Measurements from ENCODE around the gene LMAN2L. TPM values are rescaled to one million over a fixed set of nuclear protein-coding genes. Genes with fewer than 3 reads are reported as not detected.

LMAN2L gene
- total and polyA plus RNA-seq, 4 donors, result 6.4 to 15.1 (median 12.3) TPM

GRCh38 chr2:96747061-96747617 is 7.3 kb upstream of the LMAN2L start (continued):
- TF ChIP-seq HNF4G (IDR thresholded peaks at IDR 0.05) (no peak), GABPA (IDR thresholded peaks at IDR 0.05 in 1 of 2, conservative IDR thresholded peaks at IDR 0.05 in 1 of 2) (no peak), EGR1 (IDR thresholded peaks at IDR 0.05; ENCODE audit: low read depth in 2 of 2) (no peak), FOXA1 (IDR thresholded peaks at IDR 0.05) (no peak)

GRCh38 chr2:96739076-96739632 is 710 bp downstream of the LMAN2L start:
- TF ChIP-seq ZBTB33 (IDR thresholded peaks at IDR 0.05) (no peak), JUND (IDR thresholded peaks at IDR 0.05) (no peak), CTCF (IDR thresholded peaks at IDR 0.05; ENCODE audit: low read depth, low read length, missing input control) (no peak), YY1 (IDR thresholded peaks at IDR 0.05) (no peak), EGR1 (IDR thresholded peaks at IDR 0.05; ENCODE audit: low read depth in 2 of 2) (no peak), MAX (IDR thresholded peaks at IDR 0.05) (no peak), NR2F2 (IDR thresholded peaks at IDR 0.05) (no peak), RXRA (IDR thresholded peaks at IDR 0.05) (no peak), SP1 (IDR thresholded peaks at IDR 0.05) (no peak), REST (IDR thresholded peaks at IDR 0.05) (no peak), FOXA1 (IDR thresholded peaks at IDR 0.05) (no peak), FOXA2 (IDR thresholded peaks at IDR 0.05) (no peak), HNF4G (IDR thresholded peaks at IDR 0.05) (no peak), RAD21 (IDR thresholded peaks at IDR 0.05) (no peak), TAF1 (conservative IDR thresholded peaks at IDR 0.05) (no peak), HNF4A (conservative IDR thresholded peaks at IDR 0.05) (no peak)
- peaks cover 0 to 20% (median 16%) of the 10 kb centered on the region in 4 donors for H3K4me1 ChIP-seq (ENCODE audit: control insufficient read depth in 4 of 4, insufficient read depth in 4 of 4, low read length in 3 of 4)
- DNase-seq (ENCODE audit: low spot score), result no peak
- peaks cover 0 to 10% (median 6%) of the 10 kb centered on the region in 4 donors for H3K36me3 ChIP-seq (ENCODE audit: control insufficient read depth in 4 of 4, insufficient read depth in 3 of 4, low read depth in 1 of 4, low read length in 3 of 4)
- WGBS, result 10% methylated on average over 4 of the region's 4 CpGs
- no peaks in the 10 kb centered on the region for H3K9me3 ChIP-seq (ENCODE audit: control insufficient read depth in 4 of 4, low read length in 3 of 4)
- H3K4me3 ChIP-seq (ENCODE audit: low read depth in 1 of 3, low read length in 3 of 3), result peak overlapping the region; percentile 79 to 99 (median 86)
- H3K9ac ChIP-seq (ENCODE audit: low read depth in 1 of 2, low read length in 2 of 2), result peak overlapping the region; percentile 51 to 95
- peak overlapping the region; percentile 80 to 84 for H3K27ac ChIP-seq (ENCODE audit: low read depth in 1 of 2, low read length in 2 of 2)
- no peaks in the 10 kb centered on the region for H3K27me3 ChIP-seq (ENCODE audit: control insufficient read depth in 4 of 4, insufficient read depth in 4 of 4, low read length in 3 of 4)
